ENCODE data around the gene POMP. TPM values are rescaled to one million over a fixed set of nuclear protein-coding genes. Genes with fewer than 3 reads are reported as not detected.
A peak's percentile ranks its signal among the peaks of the same experiment; 100 is the strongest.
"Not testable (repeated sequence)": the region's sequence is repeated elsewhere in the genome, so short reads cannot be mapped to it uniquely, and the experiment has no call there.

Gene POMP
- polyA plus RNA-seq, 12 donors = 34.2 to 82.4 (median 70.5) TPM; not detected in 1

GRCh38 chr13:28631801-28632200 lies 27.1 kb upstream of the POMP start:
- DNase-seq = no peak

GRCh38 chr13:28636069-28636468 lies 22.9 kb upstream of the POMP start:
- no peak for DNase-seq

GRCh38 chr13:28636677-28637317 lies 22.1 kb upstream of the POMP start:
- peak; percentile 46 for DNase-seq

- no peak for DNase-seq
Observed at GRCh38 chr13:28637714-28638355, 21.1 kb upstream of the POMP start.

GRCh38 chr13:28638756-28639155 lies 20.2 kb upstream of the POMP start:
- no peak for DNase-seq

- DNase-seq = no peak
Observed at GRCh38 chr13:28640861-28641599, 17.9 kb upstream of the POMP start.

GRCh38 chr13:28641600-28641926 lies 17.4 kb upstream of the POMP start:
- DNase-seq = no peak

GRCh38 chr13:28650284-28650683 lies 8.6 kb upstream of the POMP start:
- no peak for DNase-seq

GRCh38 chr13:28651810-28652401 lies 7.0 kb upstream of the POMP start:
- DNase-seq = no peak

DNA sequence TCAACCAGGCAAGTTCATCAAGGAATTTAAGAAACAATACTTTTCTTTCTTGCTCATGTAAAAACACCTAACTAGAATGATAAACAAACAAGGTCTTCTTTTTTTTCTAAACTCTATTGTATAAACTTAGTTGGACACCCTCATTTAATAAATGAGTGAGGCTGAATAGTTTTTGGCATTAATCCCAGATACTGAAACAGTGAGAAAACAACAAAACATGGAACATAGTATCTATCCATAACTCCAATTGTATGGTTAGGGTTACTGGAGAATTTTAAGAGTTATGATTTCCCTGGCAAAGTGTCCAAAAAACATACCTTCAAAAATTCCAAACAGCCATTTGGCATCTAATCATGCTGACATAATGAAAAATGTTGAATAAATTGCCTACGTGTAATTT lies 5.8 kb upstream of the POMP start:
- no peak for DNase-seq

DNA sequence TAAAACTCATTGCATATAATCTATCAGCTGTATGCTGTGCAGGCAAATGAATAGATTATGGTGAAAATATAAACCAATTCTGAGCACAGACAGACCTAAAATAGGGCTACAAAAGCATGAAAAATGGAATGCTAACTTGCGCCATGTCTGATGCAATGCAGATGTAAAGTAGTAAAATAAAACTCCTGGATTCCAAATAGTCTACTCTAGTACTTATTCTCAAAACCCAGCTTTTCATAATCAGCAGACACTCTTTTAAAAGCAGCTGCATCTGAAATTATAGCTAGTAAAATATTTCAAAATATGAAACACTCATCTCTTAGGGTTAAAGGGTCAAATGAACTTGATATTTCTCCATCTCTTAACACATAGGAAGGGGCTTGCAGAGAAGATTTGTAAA lies 4.7 kb upstream of the POMP start:
- DNase-seq = no peak

DNA sequence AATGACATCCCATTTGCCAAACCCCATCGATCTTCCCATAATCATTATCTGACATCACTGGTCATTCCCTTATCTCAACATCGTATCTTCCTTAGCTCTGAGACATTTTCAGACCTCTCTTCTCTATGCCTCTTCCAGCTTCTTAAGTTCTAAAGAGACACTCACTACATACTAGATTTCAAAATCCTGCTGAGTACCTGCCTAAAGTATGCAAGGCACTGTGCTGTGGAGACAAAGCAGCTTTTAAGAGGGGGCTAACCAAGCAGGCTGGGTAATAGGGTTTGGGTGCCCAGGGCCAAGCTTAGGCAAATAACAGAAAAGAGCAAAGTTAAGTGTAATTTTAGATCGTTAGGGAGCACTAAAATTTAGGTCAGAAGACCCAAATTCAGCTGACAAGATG lies 3.4 kb upstream of the POMP start:
- no peak for DNase-seq

DNA sequence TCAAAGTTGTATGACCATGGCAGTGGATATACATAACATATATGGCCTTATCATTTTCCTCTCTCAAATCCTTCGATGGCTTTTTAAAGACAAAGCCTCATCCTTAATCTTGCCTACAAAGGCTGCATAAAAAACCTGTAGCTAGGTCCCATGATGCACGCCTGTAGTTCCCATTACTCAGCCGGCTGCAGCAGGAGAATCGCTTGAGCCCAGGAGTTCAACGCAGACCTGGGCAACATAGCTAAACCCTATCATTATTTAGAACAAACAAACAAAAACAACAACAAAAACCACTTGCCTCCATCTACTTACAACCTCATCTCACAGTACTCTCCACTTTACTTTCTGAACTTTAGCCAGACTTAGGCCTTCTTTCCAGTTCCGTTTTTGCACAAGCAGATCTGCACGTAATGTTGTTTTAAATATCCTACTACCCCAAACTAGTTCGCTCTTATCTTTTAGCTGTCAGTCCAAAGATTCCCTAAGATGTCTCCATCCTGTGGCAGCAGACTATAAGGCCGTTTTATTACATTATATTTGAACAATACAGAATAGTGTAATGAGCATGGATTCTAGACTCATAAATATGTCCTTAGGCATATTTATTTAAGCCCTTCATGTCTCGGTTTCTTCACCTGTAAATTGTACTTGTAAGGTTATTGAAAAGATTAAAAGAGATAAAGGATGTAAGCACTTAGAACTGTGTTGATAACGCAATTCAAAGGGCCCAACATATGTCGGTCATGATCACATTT lies 969 bp upstream of the POMP start:
- DNase-seq = peak; percentile 26

- DNase-seq = no peak
Observed at GRCh38 chr13:28658539-28658795, 463 bp upstream of the POMP start.

DNA sequence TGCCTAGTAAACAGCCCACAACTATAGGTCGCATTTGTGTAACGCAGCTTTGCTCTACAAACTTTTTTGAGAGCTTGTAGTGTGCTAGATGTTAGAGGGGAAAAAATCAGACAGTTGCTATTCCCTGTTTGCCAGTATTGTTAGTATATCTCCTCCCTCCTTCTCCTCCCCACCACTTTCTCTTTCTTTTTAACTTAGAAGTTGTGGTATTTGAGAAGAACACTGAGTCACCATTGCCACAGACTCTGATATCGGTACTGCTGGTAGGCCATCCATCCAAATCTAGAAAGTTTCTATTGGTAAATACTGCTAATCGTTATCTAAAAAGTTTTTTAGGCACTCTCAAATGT lies 666 bp downstream of the POMP start:
- no peak for DNase-seq

DNA sequence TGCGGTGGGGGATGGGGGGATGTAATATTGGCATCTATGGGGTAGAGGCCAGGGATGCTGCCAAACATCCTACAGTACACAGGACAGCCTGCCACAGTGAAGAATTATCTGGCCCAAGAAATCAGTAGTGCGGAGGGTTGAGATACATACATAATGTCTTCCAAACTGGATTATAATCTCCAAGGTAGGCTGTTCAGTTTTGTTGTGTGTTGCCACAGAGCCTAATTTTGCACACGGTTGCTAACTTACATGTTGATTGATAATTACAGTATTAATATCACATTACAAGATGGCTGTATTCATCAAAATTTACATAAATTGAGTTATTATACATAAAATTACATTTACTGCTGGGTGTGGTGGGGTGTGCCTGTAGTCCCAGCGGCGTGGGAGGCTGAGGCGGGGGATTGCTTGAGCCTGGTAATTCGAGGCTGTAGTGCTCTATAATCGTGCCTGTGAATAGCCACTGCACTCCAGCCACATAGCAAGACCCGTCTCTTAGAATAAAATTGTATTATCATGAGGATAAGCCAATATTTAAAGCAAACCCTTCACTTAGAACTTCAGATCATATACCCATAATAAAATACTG lies 8.1 kb downstream of the POMP start:
- no peak for DNase-seq

DNA sequence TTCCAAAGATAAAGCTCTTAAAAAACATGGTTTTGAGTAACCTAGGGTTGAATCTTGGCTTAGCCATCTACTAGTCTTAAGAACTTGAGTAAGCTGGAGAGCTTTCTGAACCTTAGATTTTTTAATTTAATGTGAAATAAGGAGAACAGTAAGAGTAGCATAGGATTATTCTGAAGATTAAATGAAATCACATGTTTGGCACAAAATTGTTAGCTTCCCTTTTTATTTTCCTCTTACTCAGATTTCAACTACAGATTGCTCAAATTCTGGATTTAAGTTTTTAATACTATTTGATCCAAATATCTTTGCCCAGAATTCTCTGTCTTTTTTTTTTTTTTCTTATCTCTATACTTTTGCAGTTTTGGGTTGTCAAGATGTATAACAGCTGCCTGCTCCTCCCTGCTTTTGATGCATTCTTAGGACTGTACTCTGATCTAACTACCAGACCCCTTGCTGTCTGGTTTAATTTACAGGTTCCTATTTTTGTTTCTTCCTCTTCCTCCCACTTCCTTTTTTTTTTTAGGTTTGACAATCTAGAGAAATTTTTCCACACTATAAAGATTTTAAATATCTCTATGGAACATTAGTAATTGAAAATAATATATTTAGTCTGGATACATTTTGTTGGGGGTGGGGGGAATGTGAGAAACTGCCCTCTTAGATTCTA lies 12.3 kb downstream of the POMP start:
- no peak for DNase-seq

- no peak for DNase-seq
Observed at GRCh38 chr13:28678809-28679208, 19.9 kb downstream of the POMP start.

DNA sequence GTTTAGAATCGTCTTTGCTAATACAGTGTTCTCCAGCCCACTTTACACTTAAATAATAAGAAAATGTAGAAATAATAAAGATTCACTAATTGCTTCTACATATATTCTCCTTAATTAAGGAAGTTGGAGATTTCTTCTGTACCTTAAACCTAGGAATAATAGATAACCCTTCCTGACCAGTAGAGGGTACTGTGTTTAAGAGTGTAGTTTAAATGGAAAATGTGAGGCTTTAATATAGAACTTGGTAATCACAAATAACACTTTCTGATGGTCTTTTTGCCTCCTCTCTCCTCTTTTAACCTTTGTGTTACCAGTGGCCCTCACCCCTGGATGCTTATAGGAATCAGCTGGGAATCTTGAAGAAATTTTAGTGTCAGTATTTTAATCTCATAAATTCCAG lies 20.7 kb downstream of the POMP start:
- DNase-seq = no peak

DNA sequence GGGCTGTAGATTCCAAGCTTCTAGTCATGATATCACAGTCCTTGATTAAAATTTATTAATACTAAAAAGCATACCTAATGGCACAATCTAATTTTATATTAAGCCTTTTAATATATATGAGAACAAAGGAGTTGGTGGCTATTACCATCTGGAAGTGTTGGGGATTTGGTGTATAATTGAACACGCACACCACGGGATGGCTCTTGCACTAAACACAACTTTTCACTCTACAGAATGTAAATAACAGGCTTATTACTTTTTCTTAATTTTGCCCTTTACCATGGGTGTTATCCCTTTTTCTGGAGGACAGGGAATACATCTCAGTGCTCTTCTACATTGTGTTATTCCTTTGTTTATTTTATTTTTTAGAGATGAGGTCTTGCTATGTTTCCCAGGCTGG lies 21.6 kb downstream of the POMP start:
- no peak for DNase-seq

- not testable (repeated sequence) for DNase-seq
Observed at GRCh38 chr13:28683169-28683568, 24.2 kb downstream of the POMP start.

- no peak for DNase-seq
Observed at GRCh38 chr13:28684257-28684656, 25.3 kb downstream of the POMP start.
